HG02798 (cell line): ENCODE measurements around the gene LEF1.
"Not testable (repeated sequence)": the region's sequence is repeated elsewhere in the genome, so short reads cannot be mapped to it uniquely, and the experiment has no call there.

Experiments
- ATAC-seq: cut with Tn5 transposase; IDR thresholded peaks from one replicate; pipeline ENCODE4 v1.9.1; 2021; ENCODE audit warnings: mild to moderate bottlenecking; ENCODE audit not compliant: unreplicated experiment, poor library complexity

LEF1 gene

DNA sequence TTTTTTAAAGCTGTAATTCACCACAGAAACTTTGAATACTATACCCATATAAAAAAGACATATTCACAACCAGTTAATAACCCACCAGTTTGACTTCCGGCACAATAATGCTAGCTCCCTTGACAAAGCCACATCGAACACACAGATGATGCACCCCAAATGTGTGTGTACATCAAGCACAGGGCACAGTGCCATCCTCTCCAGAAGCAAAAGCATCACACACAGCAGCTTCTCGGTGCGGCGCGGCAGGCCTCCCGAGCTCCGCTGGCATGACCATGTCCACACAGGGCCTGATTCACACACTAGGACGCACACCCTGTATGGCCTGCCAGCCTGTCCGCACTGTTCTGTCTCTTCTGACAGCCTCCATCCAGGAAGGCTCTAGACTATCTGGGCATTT, 88.0 kb downstream of the LEF1 start:
- ATAC-seq: no peak

GRCh38 chr4:108078024-108078733, 90.6 kb downstream of the LEF1 start:
- no peak for ATAC-seq

DNA sequence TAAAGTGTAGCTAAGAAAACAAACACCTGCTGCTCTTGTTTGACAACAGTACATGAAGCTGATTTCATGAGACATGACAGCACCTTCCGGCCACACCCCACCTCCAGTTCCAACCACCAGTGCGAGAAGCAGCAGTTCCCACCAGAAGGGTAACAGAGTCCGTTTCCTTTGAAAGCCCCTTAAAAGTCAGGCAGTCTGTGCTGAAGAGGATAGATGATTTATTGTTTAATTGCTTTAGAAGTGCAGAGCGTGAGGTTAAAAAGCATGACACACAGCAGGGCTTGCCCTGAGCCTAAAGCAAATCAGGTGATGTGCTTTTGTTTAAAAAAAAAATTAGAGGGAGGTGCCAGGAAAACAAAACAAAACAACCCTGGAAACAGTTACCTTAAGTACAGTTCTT, 96.4 kb downstream of the LEF1 start:
- ATAC-seq: no peak

- ATAC-seq: no peak
Measured at GRCh38 chr4:108070775-108071174, 98.0 kb downstream of the LEF1 start.

DNA sequence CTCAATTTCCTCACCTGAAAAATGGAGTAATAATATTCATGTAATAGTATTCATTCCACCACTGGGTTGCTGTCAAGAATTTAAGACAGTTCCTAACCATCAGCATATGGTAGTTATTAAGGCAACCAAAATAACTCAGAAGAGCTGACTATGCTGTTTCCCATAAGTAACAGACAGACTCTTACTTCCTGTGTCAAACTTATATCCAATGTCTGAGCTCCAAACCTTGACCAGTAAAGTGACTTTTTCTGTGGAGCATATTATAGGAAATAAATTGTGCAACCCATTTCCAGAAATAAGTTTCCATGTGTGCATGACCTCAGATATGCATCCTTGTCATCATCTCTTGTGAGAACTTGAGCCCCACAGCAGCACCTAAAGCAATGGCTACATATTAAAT, 100.3 kb downstream of the LEF1 start:
- ATAC-seq: no peak

GRCh38 chr4:108060686-108061321, 107.9 kb downstream of the LEF1 start:
- ATAC-seq: no peak

- no peak for ATAC-seq
Measured at GRCh38 chr4:108060164-108060563, 108.6 kb downstream of the LEF1 start.

- no peak for ATAC-seq
Measured at GRCh38 chr4:108058685-108059440, 109.9 kb downstream of the LEF1 start.

GRCh38 chr4:108056418-108056817, 112.3 kb downstream of the LEF1 start:
- no peak for ATAC-seq

GRCh38 chr4:108055787-108056186, 112.9 kb downstream of the LEF1 start:
- no peak for ATAC-seq

- ATAC-seq: no peak
Measured at GRCh38 chr4:108054025-108054638, 114.6 kb downstream of the LEF1 start.

DNA sequence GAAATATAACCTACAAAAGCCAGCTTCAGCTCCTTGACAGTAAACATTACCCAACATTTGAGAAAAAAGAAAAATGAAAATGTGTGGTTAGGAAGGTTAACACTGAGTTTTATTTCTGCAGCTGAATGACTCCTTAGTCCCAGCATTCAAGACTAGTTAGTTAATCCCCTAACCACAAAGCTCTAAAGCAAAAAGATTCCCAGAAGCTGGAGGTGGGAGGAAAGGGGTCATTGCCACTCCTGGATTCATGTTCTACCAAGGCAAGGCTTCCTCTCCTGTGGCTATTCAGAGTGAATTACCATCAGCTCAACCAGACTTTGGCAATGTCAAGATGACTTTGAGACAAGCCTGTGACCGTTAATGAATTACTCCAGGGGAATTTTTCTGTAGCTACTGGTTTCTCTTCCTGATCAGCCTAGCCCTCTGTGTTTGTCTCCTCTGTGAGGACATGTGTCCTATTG, 115.5 kb downstream of the LEF1 start:
- ATAC-seq: peak; percentile 91

DNA sequence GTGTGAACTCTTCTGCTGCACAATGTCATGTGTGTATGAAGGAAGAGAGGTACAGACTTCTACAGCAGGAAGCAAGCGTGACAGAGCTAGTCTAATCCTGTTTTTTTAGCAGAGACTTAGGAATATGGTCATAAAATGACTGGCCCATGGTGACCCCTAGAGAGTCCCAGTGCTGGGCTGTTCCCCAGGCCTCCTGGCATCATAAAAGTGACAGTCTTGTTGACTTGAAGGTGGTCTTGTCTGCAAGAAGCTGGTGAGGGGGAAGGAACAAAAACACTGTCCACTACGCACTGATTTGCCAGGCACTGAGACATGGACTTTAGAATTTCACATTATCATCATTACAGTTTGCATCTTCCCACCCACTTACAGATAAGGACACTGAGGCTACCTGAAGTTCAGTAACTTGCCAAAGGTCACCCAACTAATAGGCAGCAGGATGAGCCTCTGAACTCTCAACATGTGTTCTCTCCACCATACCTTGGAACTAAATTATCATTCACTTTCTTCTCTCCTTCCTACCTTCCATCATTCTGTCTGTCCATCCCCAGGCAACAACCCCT, 116.1 kb downstream of the LEF1 start:
- ATAC-seq: no peak

DNA sequence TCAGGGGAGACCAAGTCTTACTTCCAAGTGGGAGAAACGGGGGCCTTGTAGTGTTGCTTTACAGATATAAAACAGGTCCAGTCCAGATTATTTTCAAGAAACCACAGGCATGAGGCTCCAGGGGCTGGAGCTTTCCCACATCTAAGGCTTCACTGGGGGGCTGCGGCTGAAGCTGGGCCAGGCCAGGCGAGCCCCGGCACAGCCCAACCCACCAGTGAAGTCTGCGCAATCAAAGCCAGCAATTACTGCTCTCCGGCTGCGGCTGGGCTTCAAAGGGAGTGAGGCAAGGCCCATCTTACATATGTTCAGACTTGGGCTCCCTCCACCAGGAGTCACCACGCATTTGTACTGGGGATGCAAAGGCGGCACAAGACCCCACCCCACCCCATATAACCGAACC, 117.4 kb downstream of the LEF1 start:
- ATAC-seq: no peak

- ATAC-seq: not testable (repeated sequence)
Measured at GRCh38 chr4:108050166-108051111, 118.3 kb downstream of the LEF1 start.

DNA sequence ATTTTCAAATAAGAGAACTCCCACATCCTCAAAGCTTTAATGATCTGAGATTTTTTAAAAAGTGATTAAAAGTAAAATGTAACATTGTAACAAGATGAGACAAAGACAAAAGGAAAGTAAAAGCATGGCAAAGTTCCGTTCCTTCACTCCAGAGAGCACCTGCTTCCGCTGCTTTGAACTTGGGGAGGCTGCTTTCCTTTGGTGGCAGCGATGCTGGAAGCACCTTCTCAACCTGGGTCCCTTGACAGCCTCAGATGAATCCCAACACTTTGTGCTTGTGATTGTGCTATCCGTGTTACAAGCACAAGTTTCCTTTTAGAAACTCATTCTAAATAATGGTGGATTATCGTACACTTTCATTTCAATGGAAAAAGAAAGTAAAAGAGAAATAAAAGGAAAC, 119.3 kb downstream of the LEF1 start:
- ATAC-seq: no peak

- no peak for ATAC-seq
Measured at GRCh38 chr4:108048997-108049396, 119.7 kb downstream of the LEF1 start.

GRCh38 chr4:108048157-108048556, 120.6 kb downstream of the LEF1 start:
- ATAC-seq: no peak

DNA sequence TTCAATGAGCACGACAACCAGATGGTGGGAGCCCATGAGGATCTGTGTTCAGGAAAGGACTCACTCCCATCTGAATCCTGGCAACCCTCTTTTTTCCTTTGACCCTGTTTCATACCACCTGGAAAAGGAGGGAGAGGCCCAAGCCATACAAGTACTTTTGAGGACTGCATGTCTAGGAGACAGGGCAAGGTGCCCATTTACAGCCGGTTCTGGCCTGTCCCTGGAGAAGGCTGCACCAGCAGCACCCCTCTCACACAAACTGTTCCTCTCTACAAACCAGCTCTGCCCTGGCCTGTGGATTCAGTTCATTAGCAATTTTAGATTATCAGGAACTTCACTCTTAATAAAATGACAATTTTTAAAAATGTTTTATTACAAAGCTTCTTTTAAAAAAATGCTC, 121.5 kb downstream of the LEF1 start:
- no peak for ATAC-seq

GRCh38 chr4:108045687-108046024, 123.1 kb downstream of the LEF1 start:
- ATAC-seq: no peak
